Left ventricle myocardium superior (tissue), 1 donor: ENCODE measurements around the gene CABP4. TPM values are rescaled to one million over a fixed set of nuclear protein-coding genes. Genes with fewer than 3 reads are reported as not detected.
A peak's percentile ranks its signal among the peaks of the same experiment; 100 is the strongest.
"Not testable (repeated sequence)": the region's sequence is repeated elsewhere in the genome, so short reads cannot be mapped to it uniquely, and the experiment has no call there.

Experiments used
- ATAC-seq: fragments of 200-7000 bp; cut with Tn5 transposase; one replicate; pipeline ENCODE4 v1.9.1; 2020; ENCODE audit warnings: mild to moderate bottlenecking, moderate library complexity
- DNase-seq: peaks from one replicate; pipeline ENCODE4 v3.0.0-alpha.2; 2020
- intact Hi-C: fragments of 100-400 bp; cut with micrococcal nuclease; formaldehyde crosslinking; loops from one replicate; pipeline ENCODE4 v1.11.0; 2022
- total RNA-seq: library from RNA; stranded (reverse); fragmentation: NEBNext Ultra II Directional; extraction: Animal tissue kit (Norgen Biotek cat#: 25700); gene quantifications from one replicate; pipeline ENCODE4 v1.2.1, GENCODE V29; 2021
- donor health status: DM: no; HTN: yes; CAD: no; lungs with severe emphysema.

CABP4 gene
- total RNA-seq, 1 donor from 2014 or later, result 0.64 TPM

DNA sequence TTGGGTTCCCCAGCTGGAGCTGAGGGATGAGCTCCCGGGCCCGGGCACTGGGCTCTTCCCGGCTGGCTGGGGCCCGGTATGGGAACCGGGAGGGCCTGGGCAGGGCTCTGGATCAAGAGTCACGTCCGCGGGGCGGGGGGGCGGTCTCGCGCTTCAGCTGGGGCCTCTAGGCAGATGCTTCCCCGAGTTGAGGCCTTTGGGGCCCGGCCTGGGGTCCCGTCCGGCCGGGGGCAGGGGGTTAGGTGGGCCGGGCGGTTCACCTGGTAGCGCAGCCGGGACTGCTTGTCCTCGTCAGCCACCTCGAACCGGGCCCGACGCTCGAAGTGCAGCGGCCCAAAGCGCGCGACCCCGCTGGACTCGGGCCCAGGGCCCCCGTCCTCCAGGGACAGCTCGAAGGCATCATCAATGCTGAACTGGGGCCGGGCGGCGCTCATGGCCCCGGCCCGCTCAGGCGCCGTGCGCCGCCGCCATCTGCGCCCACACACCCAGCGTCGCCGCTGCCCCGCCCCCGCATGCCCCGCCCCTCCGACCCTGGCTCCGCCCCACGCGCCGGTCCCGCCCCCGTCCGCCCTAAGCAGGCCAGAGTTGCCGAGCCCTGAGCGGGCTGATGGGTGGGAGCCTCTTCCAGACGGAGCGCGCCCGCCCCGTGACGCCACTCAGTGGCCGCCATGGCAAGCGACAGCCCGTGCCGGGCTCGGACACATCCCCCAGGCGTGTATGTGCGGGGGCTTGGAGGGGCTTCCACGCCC lies 13.8 kb downstream of the CABP4 start, which contains the start of gene TMEM134:
TSS of gene TMEM134 (minus strand) at position 493 of the 749 bp plus-strand sequence. CDS start at position 434, 59 bp downstream.
- intact Hi-C loops, result no loop called here
- ATAC-seq, result peak; percentile 90
- DNase-seq, result peak; percentile 97

DNA sequence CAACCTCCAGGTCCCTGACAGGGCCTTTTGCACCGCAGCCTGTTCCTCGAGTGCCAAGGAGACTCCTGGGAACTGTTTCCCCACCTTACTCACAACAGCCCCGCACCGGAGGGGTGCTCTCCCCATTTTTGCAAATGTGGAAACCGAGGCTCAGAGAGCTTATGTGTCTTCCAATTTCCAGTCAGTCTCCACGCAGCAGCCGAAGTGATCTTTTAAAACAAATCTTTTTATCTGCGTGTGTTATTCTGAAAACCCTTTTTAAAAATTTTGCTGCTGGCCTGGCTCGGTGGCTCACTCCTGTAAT lies 14.3 kb downstream of the CABP4 start:
- DNase-seq (no peak), ATAC-seq (no peak)
- intact Hi-C loops, result no loop called here

DNA sequence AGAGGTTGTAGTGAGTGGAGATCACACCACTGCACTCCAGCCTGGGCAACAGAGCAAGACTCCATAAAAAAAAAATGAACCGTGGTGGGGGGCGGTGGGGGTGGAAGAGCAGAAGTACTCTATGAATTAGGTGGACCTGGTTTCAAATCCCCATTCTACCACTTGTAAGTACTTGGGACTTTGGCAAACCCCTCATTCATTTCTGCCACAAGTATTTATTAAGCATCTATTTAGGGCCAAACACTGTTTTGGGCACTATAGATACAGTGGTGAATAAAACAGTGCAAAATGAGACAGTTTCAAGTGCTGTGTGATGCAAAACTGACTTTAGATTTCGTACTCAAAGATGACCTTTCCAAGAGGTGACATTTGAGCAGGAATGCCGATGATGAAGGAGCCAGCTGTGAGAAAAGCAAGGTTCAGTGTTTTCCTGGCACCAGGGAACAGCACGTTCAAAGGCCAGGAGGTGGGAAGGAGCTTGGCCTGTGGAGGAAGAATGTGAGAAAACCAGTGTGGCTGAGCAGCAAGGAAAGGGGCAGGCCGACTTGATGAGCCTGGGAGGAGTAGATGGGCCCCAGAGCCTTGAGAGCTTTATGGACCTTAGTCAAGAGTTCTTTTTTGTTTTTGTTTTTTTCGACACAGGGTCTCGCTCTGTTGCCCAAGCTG lies 15.3 kb downstream of the CABP4 start:
- DNase-seq, result no peak
- ATAC-seq, result no peak
- intact Hi-C loops, result no loop called here

DNA sequence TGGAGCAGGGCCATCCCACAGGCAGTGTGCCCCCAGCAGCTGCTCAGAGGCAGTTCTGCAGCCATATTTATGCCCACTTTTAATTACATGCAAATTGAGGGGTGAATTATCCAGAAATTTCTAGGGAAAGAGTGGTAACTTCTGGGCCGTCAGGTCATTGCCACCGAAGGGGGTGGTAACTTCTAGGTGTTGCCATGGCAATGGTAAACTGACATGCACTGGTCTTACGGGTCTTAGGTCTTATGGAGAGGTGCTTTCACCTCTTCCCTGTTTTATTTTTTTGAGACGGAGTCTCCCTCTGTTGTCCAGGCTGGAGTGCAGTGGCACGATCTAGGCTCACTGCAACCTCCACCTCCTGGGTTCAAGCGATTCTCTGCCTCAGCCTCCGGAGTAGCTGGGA lies 17.7 kb downstream of the CABP4 start:
- ATAC-seq (no peak), DNase-seq (no peak)
- intact Hi-C loops, result no loop called here

DNA sequence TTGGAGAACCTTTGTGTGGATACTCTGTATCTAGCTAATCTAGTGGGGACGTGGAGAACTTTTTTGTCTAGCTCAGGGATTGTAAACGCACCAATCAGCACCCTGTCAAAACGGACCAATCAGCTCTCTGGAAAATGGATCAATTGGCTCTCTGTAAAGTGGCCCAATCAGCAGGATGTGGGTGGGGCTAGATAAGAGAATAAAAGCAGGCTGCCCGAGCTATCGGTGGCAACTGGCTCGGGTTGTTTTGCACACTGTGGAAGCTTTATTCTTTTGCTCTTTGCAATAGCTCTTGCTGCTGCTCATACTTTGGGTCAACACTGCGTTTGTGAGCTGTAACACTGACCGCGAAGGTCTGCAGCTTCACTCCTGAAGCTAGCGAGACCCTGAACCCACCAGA lies 21.5 kb downstream of the CABP4 start:
- DNase-seq, intact Hi-C loops, ATAC-seq: not testable (repeated sequence)

DNA sequence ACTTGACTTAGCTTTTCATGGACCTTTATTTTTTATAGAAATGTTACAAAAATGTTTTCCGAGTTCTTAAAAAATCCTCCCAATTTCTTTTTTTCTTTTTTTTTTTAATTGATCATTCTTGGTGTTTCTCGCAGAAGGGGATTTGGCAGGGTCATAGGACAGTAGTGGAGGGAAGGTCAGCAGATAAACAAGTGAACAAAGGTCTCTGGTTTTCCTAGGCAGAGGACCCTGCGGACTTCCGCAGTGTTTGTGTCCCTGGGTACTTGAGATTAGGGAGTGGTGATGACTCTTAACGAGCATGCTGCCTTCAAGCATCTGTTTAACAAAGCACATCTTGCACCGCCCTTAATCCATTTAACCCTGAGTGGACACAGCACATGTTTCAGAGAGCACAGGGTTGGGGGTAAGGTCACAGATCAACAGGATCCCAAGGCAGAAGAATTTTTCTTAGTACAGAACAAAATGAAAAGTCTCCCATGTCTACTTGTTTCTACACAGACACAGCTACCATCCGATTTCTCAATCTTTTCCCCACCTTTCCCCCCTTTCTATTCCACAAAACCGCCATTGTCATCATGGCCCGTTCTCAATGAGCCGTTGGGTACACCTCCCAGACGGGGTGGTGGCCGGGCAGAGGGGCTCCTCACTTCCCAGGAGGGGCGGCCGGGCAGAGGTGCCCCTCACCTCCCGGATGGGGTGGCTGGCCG lies 22.3 kb downstream of the CABP4 start:
- intact Hi-C loops, DNase-seq, ATAC-seq: not testable (repeated sequence)

DNA sequence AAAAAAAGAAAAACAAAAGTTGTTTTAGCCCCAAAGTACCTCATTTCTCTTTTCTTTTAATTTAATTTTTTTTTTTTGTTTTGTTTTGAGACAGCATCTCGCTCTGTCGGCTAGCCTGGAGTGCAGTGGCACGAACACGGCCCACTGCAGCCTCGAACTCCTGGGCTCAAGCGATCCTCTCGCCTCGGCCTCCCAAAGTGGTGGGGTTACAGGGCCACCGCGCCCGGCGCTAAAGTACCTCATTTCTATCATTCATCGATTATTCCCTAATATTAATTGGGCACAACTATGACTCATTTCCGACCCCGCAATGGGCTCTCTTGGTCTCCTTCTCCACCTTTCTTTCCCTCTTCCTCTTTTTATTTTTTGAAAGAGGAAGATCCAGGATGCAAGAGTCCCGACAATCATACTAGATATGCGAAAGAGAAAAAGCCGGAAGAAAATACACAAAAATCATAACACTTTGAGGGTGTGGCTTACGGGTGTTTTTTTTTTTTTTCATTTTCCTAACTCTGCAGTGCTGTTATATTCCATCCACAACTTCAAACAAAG lies 27.2 kb downstream of the CABP4 start:
- intact Hi-C loops, result no loop called here
- DNase-seq (no peak), ATAC-seq (peak; percentile 8)

DNA sequence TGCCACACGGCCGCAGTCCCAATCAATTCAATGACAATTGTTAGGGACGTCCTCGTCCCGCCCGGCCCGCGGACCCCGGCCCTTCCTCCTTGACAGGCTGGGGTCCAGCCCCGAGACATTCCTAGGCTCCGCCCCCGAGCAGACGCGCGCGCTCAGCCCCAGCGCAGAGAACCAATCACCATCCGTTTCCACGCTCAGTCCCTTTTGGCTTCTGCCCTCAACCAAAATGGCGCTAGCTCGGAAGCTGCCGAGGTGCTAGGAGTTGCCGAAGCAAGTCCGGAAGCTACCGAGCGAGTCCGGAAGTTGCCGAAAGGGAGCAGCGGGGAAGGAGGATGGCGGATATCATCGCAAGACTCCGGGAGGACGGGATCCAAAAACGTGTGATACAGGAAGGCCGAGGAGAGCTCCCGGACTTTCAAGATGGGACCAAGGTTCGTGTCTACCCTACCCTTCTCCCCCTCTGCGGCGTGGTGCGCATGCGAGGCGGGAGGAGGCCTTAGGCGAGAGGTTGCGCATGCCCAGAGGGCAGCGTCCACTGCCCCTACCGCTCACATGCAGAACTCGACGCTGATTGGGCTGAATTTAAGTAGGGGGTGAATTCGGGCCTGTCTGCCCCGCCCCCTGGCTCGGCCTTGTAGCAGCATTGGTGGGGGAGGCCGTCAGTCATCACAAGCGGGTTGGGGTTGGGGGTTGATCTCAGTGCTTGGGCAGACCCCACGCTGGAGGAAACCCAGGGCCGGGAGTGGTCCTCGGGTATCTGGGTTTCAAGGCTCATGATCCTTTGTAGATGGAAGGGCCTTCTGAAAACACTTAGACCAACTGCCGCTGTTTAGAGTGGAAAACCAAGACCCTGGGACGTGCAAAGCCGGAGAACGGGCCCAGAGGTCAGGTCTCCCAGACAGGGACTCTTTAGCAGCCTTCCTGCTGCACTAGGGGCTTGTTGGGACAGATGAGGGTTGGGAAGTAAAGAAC lies 28.0 kb downstream of the CABP4 start, which contains the start of gene AIP:
TSS of gene AIP (plus strand) at position 200 of the 972 bp plus-strand sequence. CDS start at position 333, 133 bp downstream.
- DNase-seq, result peak; percentile 97
- intact Hi-C loops, result no loop called here
- peak; percentile 99 for ATAC-seq

DNA sequence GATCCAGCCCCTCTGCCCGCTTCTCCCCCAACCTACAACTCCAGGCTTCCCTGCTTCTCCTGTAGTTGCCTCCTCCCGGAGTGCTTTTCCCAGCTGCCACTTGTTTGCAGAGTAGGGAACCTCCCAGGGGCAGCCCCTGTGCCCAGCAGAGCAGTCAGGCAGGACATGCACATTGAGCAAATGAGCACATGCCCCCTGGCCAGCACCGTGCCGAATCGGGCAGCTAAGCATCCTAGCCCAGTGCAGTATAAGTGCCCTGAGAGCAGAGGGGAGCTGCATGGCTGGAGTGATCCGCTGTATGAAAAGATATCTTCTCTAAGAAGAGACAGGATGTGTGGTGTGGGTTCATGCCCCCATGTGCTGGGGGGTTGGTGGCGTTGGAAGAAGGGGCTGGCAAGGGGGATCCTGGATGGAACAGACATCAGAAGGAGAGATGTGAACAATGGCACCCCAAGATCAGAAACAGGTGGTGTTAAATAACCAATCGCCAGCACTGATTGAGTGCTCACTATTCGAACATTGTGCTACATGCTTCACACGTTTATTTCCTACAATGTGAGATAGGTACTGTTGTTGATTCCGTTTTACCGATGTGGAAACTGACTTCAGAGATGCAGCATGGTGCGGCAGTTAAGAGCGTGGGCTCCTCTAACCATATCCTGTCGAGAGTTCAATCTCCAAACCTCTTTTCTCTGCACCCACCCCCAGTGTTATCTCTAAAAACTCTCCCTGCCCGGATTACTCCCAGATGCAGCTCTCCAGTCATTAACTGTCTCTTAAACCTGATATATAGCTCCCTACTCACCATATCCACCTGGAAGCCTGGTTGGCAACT lies 28.9 kb downstream of the CABP4 start:
- DNase-seq (no peak), ATAC-seq (no peak)
- intact Hi-C loops, result no loop called here

DNA sequence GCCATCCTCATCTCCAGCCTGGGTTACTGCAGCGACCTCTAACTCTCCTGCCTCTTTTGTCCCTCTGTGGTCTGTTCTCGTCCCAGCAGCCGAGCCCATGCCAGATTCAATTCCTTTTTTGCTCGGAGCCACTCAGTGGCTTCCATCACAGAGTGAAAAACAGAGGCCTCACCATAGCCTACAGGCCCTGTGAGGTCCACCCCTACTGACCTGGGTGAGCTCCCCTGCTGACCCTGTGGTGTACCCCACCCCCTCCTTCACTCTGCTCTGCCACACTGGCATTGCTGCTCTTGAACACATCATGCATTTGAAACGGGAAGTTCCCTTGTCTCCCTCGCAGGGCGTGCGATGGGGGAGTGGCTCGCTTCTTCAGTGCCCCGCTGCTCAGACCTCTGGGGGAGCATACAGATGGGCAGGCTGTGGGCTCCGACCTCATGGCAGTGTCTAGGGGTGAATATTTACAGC lies 29.7 kb downstream of the CABP4 start:
- intact Hi-C loops, result no loop called here
- no peak for DNase-seq
- no peak for ATAC-seq

DNA sequence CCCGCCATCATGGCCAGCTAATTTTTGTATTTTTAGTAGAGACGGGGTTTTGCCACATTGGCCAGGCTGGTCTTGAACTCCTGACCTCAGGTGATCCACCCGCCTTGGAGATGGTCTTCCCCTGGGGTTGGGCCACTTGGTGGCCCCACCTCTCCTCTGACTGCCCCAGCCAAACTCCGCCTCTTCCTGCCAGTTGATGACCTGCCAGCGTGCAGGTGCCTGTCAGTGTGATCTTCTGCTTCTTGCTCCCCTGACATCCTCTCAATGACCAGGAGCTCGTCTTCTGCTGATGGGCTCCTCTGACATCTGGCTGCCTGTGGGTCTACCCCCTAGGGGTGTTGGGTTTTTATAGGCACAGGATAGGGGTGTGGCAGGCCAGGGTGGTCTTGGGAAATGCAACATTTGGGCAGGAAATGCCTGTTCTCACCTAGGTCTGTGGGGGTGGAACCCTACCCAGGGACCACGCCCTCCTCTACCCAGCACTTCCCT lies 30.8 kb downstream of the CABP4 start:
- intact Hi-C loops, result not testable (repeated sequence)
- DNase-seq, result peak; percentile 25

DNA sequence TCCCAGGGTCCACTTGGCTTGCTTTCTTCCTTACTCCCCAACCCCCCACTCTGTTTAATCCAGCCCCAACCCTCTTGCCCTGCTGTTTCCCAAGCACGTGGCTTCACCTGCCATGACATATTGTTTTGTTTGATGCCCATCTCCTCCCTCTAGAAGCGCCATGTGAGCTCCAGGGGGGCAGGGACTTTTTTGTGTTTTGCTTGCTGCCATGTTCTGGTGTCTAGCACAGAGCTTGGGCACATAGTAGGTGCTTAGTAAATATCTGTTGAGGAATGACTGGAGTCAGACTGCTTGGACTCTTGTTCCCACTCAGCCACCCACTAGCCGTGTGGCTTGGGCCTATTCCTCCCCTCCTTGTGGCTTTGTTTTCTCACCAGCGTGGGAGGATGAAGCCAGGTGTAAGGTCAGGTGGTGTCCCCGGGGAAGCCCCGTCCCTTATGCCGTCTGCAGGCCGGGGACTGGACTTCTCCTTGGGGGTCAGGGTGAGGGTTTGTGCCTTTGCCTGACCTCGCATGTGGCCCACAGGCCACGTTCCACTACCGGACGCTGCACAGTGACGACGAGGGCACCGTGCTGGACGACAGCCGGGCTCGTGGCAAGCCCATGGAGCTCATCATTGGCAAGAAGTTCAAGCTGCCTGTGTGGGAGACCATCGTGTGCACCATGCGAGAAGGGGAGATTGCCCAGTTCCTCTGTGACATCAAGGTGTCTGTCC lies 31.5 kb downstream of the CABP4 start:
- intact Hi-C loops, result no loop called here
- no peak for ATAC-seq
- peak; percentile 17 for DNase-seq

More for the DNA sequence above, 30.8 kb downstream of the CABP4 start:
- not testable (repeated sequence) for ATAC-seq

DNA sequence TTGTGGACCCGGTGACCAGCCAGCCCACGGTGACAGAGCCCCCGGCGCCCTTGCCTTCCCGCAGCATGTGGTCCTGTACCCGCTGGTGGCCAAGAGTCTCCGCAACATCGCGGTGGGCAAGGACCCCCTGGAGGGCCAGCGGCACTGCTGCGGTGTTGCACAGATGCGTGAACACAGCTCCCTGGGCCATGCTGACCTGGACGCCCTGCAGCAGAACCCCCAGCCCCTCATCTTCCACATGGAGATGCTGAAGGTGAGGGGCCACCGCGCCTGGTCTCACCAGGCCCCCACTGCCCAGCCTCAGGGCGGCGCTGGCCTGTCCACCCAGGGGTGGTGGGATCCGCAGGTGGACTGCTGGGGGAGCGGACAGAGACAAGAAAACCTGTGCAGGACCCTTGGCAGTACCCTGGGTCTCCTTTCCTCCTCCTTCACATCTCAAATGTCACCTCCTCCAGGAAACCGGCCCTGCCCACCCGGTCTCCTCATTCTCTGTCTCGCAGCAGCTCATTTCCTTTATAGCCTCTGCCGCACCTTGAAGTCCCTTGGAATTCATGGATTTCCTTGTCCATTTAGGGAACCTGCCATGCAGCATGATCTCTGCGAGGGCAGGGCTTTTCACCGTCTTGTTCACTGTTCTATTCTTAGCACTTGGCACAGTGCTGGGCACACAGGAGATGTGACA lies 34.2 kb downstream of the CABP4 start:
- ATAC-seq (no peak), DNase-seq (no peak)
- intact Hi-C loops, result no loop called here

DNA sequence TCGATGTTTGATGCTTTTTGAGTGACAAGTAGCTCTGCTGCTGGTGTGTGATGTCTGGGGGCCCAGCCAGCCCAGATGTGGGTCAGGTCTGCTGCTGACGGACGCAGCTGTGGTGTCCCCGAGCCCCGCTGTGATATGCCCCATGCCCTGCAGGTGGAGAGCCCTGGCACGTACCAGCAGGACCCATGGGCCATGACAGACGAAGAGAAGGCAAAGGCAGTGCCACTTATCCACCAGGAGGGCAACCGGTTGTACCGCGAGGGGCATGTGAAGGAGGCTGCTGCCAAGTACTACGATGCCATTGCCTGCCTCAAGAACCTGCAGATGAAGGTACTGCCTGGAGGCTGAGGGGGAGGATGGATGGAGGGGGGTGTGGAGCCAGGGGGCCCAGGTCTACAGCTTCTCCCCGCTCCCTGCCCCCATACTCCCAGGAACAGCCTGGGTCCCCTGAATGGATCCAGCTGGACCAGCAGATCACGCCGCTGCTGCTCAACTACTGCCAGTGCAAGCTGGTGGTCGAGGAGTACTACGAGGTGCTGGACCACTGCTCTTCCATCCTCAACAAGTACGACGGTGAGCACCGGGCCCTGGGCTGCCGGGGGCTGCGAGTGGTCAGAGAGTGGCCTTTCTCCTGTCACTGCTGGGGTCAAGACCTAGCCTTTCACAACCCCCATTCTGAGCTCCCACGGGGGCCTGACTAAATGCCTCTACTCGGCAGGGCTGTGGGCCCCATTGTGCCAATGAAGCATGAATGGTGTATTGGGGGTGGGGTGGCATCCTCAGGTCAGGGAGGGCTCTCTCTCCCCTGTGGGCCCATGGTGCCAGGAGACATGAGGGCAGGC lies 35.0 kb downstream of the CABP4 start:
- no peak for ATAC-seq

DNA sequence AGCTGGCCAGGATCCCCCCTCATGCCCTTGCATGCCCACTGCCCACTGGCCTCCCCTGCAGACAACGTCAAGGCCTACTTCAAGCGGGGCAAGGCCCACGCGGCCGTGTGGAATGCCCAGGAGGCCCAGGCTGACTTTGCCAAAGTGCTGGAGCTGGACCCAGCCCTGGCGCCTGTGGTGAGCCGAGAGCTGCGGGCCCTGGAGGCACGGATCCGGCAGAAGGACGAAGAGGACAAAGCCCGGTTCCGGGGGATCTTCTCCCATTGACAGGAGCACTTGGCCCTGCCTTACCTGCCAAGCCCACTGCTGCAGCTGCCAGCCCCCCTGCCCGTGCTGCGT lies 35.5 kb downstream of the CABP4 start:
- no peak for ATAC-seq
- intact Hi-C loops, result no loop called here
- DNase-seq, result no peak

More for the DNA sequence above, 35.0 kb downstream of the CABP4 start:
- DNase-seq, result no peak
- intact Hi-C loops, result no loop called here
